Measurements from ENCODE around the gene PLP2. TPM values are rescaled to one million over a fixed set of nuclear protein-coding genes. Genes with fewer than 3 reads are reported as not detected.

The PLP2 gene
- total and polyA plus RNA-seq, 7 donors: 17.8 to 320 (median 77.7) TPM

GRCh38 chrX:49161632-49162031 is 10.1 kb upstream of the PLP2 start:
- Histone ChIP-seq H3K36me3 (ENCODE audit: insufficient read depth in 1 of 2, low read depth in 1 of 2) (no peaks in the 10 kb centered on the region), H3K27me3 (ENCODE audit: insufficient read depth in 3 of 3, low read length in 2 of 3) (no peaks in the 10 kb centered on the region), H3K9me3 (no peaks in the 10 kb centered on the region), H3K4me3 (no peak overlapping the region), H3K27ac (no peak overlapping the region), H3K4me1 (no peaks in the 10 kb centered on the region)
- ATAC-seq (no peak), DNase-seq (no peak)
- WGBS, 3 donors: 78 to 96% (median 95%) methylated on average over 4 to 5 of the region's 5 CpGs
- intact Hi-C loops (cut with DNase I): loop anchor here in 1 of 2 donors (5.0 kb wide), 1 partner anchor 39 kb away; the partner anchor contains the start of gene GPKOW
- TF ChIP-seq, protein P1, sequence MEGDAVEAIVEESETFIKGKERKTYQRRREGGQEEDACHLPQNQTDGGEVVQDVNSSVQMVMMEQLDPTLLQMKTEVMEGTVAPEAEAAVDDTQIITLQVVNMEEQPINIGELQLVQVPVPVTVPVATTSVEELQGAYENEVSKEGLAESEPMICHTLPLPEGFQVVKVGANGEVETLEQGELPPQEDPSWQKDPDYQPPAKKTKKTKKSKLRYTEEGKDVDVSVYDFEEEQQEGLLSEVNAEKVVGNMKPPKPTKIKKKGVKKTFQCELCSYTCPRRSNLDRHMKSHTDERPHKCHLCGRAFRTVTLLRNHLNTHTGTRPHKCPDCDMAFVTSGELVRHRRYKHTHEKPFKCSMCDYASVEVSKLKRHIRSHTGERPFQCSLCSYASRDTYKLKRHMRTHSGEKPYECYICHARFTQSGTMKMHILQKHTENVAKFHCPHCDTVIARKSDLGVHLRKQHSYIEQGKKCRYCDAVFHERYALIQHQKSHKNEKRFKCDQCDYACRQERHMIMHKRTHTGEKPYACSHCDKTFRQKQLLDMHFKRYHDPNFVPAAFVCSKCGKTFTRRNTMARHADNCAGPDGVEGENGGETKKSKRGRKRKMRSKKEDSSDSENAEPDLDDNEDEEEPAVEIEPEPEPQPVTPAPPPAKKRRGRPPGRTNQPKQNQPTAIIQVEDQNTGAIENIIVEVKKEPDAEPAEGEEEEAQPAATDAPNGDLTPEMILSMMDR (IDR thresholded peaks at IDR 0.05): no peak

DNA sequence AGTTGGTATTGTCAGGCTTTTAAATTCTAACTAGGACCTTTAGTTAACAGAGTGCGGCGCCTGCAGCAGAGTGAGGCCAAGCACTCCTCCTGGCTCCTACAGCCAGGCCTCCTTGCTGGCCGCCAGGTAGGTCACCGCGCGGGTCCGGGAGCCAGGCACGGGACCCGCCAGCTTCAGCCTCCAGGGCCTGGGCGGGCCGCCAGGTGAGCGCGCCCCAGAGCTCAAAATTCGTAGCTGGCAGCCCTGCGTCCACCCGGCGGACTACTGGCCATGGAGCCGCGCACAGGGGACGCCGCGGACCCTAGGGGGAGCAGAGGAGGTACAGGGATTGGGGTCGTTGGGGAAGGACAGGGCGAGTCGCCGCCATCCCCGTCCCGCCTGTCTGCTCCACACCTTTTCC is 9.1 kb upstream of the PLP2 start, which contains the start of gene MAGIX:
Gene MAGIX (plus strand): TSS at position 139 of the 400 bp plus-strand sequence. CDS start 132 bp downstream, at position 271.
- no peak for DNase-seq

DNA sequence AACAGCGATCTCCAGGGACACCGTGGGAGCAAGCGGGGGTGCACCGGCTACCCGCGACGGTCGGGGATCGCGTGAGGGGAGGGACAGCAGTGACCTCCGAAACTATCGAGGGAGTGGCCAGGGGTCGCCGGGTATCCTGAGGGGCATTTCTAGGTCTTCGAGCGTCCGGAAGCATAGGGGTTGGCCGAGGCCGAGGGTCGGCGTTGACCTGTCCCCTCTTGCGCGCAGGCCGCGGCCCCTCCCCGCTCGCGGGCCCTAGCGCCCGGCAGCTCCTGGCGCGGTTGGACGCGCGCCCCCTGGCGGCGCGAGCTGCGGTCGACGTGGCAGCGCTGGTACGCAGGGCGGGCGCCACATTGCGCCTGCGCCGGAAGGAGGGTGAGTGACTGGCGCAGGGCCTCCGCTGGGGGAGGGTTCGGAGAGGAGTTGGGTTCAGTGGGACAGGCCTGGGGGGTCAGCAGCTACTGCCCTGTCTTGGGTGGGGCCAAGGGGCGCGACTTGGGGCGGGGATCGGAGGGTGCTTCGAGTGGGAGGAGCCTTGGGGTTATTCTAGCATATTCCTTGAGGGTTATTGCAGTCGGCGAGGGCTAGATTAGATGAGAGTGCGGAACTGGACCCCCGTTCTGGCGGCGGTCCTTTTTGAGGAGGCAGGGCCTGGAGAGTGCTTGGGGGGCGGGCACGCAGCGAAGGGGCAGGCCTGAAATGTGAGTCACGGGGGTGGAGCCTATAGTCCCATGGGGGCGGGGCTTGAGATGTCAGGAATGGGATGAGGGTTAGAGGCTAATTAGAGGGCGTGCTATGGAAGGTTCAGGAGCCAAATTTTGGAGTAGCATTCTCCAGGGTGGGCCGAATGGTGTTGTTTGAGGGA is 7.9 kb upstream of the PLP2 start:
- ATAC-seq: peak; percentile 64 to 73 (median 70)
- 0 to 34% (median 1%) methylated on average over 12 to 68 of the region's 69 CpGs for WGBS, 3 donors
- no peaks in the 10 kb centered on the region for H3K27me3 ChIP-seq (ENCODE audit: insufficient read depth in 3 of 3, low read length in 2 of 3)

More for the DNA sequence above, 9.1 kb upstream of the PLP2 start, which contains the start of gene MAGIX:
- Histone ChIP-seq H3K4me1 (no peaks in the 10 kb centered on the region), H3K36me3 (ENCODE audit: insufficient read depth in 1 of 2, low read depth in 1 of 2) (no peaks in the 10 kb centered on the region), H3K9me3 (no peaks in the 10 kb centered on the region), H3K27ac (peak within 1 kb of the TSS; percentile 93), H3K27me3 (ENCODE audit: insufficient read depth in 3 of 3, low read length in 2 of 3) (no peaks in the 10 kb centered on the region), H3K4me3 (peak within 1 kb of the TSS; percentile 59)
- TF ChIP-seq, protein P1 (IDR thresholded peaks at IDR 0.05): no peak
- 56 to 68% (median 61%) methylated on average over 18 to 28 of the region's 28 CpGs for WGBS, 3 donors
- intact Hi-C loops (cut with DNase I): loop anchor here in 1 of 2 donors (5.0 kb wide), 1 partner anchor 40 kb away; the partner anchor contains the start of gene GPKOW
- no peak for ATAC-seq

DNA sequence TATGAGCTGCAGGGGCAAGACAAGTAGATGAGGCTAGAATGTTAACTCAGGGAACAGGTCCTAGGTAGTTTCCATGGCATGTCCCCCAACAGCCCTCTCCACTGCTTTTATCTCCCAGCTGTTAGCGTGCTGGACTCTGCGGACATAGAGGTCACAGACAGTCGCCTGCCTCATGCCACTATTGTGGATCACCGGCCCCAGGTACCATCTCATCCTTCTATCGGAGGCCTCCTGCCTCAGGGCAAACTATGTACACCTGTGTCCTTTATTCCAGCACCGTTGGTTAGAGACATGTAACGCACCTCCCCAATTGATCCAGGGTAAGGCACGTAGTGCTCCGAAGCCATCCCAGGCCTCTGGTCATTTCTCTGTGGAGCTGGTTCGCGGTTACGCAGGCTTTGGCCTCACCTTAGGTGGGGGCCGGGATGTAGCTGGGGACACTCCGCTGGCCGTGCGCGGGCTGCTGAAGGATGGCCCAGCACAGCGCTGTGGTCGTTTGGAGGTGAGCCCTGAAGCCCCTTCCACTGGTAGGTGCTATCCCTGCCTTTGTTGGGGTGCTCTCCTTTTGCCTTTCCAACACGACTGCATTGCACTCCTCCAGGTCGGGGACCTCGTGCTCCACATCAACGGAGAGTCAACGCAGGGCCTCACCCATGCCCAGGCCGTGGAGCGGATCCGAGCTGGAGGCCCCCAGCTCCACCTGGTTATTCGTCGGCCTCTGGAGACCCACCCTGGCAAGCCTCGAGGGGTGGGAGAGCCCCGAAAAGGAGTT is 6.9 kb upstream of the PLP2 start:
- no peaks in the 10 kb centered on the region for H3K9me3 ChIP-seq
- ATAC-seq: no peak
- intact Hi-C loops (cut with DNase I): loop anchor here in 1 of 2 donors (5.0 kb wide), 1 partner anchor 42 kb away; the partner anchor contains the start of gene GPKOW
- DNase-seq: no peak
- no peaks in the 10 kb centered on the region for H3K4me1 ChIP-seq
- no peak overlapping the region for H3K4me3 ChIP-seq
- WGBS, 3 donors: 80 to 88% (median 87%) methylated on average over 30 to 31 of the region's 31 CpGs
- TF ChIP-seq, protein P1 (IDR thresholded peaks at IDR 0.05): no peak
- no peaks in the 10 kb centered on the region for H3K36me3 ChIP-seq (ENCODE audit: insufficient read depth in 1 of 2, low read depth in 1 of 2)
- H3K27me3 ChIP-seq (ENCODE audit: insufficient read depth in 3 of 3, low read length in 2 of 3): no peaks in the 10 kb centered on the region
- peak overlapping the region; percentile 93 for H3K27ac ChIP-seq

More for the DNA sequence above, 7.9 kb upstream of the PLP2 start:
- no peaks in the 10 kb centered on the region for H3K4me1 ChIP-seq
- H3K9me3 ChIP-seq: no peaks in the 10 kb centered on the region
- TF ChIP-seq, protein P1 (IDR thresholded peaks at IDR 0.05): peak; percentile 77
- peak overlapping the region; percentile 59 for H3K4me3 ChIP-seq
- DNase-seq: peak; percentile 87 to 95
- intact Hi-C loops (cut with DNase I): loop anchor here in 1 of 2 donors (5.0 kb wide), 1 partner anchor 41 kb away; the partner anchor contains the start of gene GPKOW
- peak overlapping the region; percentile 93 for H3K27ac ChIP-seq
- H3K36me3 ChIP-seq (ENCODE audit: insufficient read depth in 1 of 2, low read depth in 1 of 2): no peaks in the 10 kb centered on the region
